ENCODE results near the gene TUFT1.

The TUFT1 gene

DNA sequence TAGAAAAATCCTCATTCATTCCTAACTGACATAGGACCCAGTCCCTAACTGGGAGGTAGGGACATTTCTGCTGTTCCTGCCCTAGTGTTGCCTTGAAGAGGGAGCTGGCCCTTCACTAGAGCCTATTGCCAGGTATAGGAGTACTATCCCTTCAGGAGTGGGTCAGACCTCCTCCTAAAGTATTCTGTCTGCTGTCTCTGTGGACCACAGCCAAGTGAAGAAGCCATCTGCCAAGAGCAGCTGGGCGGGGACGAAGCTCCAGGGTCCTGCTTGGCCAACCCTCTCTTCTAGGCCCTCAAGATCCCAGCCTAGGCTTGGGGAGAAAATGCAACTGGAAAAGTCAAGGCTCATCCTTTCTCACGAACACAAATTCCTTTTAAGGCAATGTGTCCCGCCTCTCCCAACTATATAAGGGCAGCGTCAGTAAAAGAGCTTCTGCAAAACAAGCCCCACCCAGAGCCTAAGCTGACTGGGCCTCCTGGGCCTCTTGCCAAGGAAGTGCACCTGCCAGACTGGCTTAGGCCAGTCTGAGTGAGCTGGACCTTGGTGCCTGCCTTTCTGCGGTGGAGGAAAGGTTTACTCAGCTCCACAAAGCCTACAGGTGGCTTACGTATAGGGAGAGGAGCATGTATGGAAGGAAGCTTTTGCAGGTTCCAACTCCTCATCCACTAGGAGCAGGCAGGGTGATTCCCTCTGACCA is 638 bp upstream of the TUFT1 start:
- peak; percentile 77 for DNase-seq (ENCODE audit: low spot score)

GRCh38 chr1:151540982-151541377 is 871 bp downstream of the TUFT1 start:
- peak; percentile 58 for DNase-seq (ENCODE audit: low spot score)

GRCh38 chr1:151541752-151542151 is 1.6 kb downstream of the TUFT1 start:
- DNase-seq (ENCODE audit: low spot score), result no peak

DNA sequence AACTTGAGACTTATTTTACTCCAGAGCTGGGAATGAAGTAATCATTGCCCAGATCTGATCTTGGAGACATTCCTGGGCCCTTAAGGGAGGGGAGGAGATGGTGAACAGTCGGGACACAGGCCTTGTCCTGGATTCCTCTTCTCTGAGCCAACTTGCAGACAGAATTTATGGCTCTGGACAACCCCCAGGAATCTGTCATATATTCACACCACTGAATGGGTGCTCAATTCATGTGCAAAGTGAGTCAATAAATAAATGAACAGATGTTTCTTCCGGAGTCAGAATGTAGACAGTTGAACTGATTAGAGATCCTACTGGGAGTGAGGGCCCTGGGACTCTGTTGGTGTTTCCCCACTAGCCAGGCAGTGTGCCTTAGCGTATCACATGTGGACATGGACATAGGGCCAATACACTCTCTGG is 2.6 kb downstream of the TUFT1 start:
- DNase-seq (ENCODE audit: low spot score), result no peak

DNA sequence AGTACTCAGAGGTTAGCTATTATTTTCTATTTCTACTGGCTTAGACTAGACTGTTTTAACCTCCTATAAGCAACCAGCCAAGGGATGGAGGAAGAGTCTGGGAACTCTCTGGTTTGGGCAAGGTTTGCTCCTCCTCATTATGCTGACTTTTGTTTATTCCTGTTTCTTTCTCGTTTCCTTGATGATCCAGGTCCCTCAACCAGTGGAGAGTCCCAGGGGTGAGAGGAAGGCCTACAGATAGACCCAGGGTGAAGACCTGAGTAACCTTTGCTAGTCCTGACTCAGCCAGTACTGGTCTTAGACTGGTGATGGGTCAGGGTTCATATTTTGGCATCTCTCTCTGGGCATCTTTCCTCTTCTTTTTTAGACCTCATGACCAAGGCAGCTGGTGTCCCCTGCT is 5.4 kb downstream of the TUFT1 start:
- DNase-seq (ENCODE audit: low spot score), result no peak

DNA sequence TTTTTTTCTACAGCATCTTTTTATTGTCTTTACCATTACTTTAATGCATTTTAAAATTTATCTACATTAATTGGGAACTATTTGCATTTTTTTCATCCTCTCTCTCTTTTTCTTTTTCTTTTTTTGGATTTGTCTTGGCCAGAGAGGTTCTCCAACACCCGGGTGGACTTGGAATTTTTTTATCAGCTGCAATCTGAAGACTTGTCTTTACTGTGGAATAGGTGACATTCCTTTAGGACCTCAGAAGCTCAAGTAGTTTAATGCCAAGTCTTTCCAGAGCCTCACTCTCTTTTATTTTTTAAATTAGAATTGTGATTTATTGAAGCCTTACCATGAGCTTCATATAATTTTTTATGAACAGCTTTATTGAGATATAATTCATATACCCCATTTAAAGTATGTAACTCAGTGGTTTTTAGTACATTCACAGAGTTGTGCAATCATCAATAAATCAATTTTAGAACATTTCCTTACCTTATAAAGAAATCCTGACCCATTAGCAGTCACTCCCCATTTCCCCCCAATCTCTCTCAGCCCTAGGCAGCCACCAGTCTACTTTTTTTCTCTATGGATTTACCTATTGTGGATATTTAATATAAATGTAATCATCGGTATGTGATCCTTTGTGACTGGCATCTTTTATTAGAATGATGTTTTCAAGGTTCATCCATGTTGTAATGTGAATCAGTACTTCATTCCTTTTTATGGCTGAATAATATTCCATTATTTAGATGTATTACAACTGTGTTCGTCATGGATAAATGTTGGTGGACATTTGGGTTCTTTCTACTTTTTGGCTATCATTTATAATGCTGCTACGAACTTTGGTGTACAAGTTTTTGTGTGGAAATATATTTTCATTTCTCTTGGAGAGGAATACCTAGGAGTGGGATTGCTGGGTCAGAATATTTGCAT is 6.2 kb downstream of the TUFT1 start:
- no peak for DNase-seq (ENCODE audit: low spot score)

DNA sequence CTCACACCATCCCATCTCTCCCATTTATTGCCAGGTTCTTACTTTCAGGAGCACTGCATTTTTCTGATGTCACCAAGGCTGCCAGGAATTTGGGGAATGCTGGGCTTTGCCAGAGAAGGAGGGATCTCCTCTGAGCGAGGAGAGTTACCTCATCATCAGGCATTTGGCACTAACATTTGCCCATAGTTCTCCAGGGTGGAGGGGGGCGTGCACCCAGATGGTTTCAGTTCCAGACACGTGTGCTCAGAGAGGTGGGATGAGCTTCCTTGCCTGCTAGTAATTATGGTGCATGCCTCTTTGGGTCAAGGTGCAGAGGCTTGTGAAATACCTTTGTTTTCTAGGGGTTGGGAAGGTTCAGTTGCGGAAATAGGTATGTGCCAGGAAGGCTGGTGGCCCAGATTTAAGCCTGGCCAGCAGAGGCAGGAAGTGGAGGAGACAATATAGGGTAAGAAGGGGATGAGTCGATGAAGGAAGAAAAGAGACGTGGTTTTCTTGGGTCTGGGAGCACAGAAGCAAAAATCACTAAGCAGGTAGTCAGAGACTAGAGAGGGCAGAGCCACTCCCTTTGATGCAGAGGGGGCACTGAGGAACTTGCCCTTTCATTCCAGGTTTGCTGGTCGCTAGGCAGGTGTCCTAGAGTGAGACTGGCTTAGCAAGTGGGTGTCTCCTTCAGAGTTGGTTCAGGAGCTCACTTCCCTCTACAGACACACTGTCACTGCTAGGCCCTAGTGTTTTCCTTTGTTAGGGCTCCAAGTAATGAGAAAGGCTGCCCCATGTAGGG is 7.2 kb downstream of the TUFT1 start:
- DNase-seq (ENCODE audit: low spot score), result peak; percentile 79

GRCh38 chr1:151547900-151548230 is 7.8 kb downstream of the TUFT1 start:
- no peak for DNase-seq (ENCODE audit: low spot score)

GRCh38 chr1:151549199-151549598 is 9.1 kb downstream of the TUFT1 start:
- DNase-seq (ENCODE audit: low spot score), result no peak

GRCh38 chr1:151553659-151554058 is 13.6 kb downstream of the TUFT1 start:
- DNase-seq (ENCODE audit: low spot score), result no peak

GRCh38 chr1:151556052-151556451 is 15.9 kb downstream of the TUFT1 start:
- no peak for DNase-seq (ENCODE audit: low spot score)

- no peak for DNase-seq (ENCODE audit: low spot score)
Measured at GRCh38 chr1:151562661-151563060, 22.6 kb downstream of the TUFT1 start.

DNA sequence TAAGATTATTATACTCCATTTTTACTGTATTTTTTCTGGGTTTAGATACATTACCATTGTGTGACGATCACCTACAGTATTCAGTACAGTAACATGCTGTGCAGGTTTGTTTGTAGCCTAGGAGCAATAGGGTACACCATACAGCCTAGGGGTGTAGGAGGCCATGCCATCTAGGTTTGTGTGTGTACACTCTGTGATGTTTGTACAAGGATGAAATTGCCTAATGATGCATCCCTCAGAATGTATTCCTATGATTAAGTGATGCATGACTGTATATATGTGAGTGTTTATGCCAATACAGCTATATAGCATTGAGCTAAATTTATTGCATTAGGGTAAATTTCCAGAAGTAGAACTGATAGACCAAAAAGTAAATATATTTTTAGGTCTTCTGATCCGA is 23.3 kb downstream of the TUFT1 start:
- no peak for DNase-seq (ENCODE audit: low spot score)

DNA sequence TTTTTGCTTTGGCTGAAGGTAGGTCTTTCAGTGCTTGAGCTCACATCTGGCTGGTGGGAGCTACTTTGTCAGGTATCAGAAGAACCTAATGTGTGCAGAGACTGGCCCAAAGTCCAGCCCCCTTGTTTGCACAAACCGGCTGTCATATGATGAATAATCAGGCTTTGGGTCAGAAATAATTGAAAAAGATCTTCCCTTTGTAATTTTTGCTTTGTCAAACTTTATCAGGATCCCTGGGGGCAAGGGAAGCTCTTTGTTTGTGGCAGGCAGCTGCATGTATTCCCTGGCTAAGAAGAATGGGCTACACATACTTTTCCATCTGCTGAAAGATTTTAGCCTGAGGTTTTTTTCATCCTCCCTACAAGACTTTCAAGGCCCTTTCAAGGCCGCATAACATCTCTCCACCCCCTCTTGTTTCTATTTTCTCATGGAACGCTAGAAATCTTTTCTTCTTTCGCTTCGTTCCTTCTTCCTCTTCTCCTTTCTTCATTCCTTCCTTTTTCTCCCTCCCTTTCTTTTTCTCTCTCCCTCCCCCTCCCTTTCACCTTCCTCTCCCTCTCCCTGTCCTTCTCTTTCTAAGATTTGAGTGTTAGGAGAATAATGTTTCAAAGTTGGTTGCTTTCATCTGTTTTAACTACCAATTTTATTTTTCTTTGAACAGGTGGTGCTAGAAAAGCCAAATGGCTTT is 25.5 kb downstream of the TUFT1 start:
- no peak for DNase-seq (ENCODE audit: low spot score)

DNA sequence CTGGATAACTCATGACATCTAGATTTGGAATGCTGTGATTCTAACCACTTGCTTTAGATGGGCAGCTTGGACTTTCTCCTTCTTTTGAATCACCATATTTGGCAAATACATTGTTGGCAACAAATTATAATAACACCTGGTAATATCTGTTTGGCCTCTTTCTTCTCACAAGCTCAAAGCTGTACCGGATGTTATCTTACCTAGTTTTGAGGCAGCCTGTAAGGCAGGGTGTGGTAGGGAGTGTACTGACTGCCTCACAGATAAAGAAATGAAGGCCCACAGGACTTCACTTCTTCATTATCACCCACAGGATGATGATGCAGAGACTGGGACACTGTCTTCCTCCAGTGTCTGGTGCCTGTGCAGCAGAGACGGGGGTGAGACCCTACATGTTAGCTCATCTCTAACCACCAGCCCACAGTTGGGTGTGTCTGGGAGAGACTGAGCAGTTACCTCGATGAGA is 28.5 kb downstream of the TUFT1 start:
- no peak for DNase-seq (ENCODE audit: low spot score)

DNA sequence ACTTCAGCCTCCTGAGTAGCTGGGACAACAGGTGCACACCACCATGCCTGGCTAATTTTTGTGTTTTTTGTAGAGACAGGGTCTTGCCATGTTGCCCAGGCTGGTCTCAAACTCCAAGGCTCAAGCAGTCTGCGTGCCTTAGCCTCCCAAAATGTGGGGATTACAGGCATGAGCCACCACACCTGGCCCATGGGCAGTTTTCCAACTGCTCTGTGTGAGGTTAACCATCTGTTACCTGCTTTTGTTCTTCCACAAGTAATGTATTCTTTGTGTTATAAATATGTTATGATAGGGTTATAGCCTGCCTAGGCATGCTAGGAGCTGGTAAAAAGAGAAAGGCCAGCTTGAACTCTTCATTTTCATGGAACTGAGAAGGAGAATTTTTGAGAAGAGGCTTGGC is 30.7 kb downstream of the TUFT1 start:
- no peak for DNase-seq (ENCODE audit: low spot score)

- no peak for DNase-seq (ENCODE audit: low spot score)
Measured at GRCh38 chr1:151574575-151575529, 34.7 kb downstream of the TUFT1 start.

GRCh38 chr1:151577173-151577572 is 37.1 kb downstream of the TUFT1 start:
- DNase-seq (ENCODE audit: low spot score), result no peak

DNA sequence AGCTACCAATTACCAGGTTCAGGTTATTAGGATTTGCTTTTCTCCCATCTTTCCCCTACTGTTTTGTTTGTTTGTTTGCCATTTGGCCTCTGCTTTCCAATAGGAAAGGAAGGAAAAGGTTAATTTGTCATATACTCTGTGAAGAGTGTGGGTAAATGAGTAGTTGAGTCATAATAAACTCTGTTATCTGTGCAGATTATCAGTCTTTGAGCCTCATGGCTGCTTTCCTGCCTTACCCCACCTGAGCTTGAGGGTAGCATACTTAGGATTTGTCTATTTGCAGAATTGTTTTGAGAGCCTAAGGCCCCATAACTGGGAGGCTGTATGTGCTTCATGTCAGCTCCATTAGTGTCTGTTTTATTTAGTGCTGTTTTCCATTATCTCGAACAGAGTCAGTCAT is 38.8 kb downstream of the TUFT1 start:
- no peak for DNase-seq (ENCODE audit: low spot score)

- DNase-seq (ENCODE audit: low spot score), result no peak
Measured at GRCh38 chr1:151579436-151580225, 39.5 kb downstream of the TUFT1 start.
